VCaP (cell line): ENCODE data around the gene TMEM184C.

Experiments used
- H3K27ac ChIP-seq: fragments of 450-650 bp; 2 replicates; pipeline ENCODE4 v1.5.1; 2017
- TF ChIP-seq, protein P1 (sequence below): fragments of 450-650 bp; conservative IDR thresholded peaks from 2 replicates; pipeline ENCODE4 v1.5.1; 2017; ENCODE audit warnings: mild to moderate bottlenecking, moderate library complexity

The TMEM184C gene

DNA sequence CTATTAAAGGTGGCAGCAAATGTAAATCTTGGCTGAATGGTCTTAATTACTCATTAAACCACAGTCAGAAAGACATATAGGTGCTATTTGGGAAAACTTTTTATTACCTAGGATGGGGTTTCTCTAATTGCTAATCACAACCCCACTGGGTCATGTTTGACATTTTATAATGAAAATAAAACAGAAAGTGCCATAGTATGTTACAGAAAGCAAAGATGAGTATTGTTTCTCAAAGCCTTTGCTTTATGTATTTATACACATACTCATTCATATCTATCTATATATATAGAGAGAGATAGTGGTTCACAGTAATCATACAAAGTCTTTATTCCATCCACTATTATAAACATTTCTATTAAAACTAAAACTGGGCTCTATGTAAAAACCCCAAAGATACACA is 18.2 kb downstream of the TMEM184C start:
- TF ChIP-seq, protein P1, sequence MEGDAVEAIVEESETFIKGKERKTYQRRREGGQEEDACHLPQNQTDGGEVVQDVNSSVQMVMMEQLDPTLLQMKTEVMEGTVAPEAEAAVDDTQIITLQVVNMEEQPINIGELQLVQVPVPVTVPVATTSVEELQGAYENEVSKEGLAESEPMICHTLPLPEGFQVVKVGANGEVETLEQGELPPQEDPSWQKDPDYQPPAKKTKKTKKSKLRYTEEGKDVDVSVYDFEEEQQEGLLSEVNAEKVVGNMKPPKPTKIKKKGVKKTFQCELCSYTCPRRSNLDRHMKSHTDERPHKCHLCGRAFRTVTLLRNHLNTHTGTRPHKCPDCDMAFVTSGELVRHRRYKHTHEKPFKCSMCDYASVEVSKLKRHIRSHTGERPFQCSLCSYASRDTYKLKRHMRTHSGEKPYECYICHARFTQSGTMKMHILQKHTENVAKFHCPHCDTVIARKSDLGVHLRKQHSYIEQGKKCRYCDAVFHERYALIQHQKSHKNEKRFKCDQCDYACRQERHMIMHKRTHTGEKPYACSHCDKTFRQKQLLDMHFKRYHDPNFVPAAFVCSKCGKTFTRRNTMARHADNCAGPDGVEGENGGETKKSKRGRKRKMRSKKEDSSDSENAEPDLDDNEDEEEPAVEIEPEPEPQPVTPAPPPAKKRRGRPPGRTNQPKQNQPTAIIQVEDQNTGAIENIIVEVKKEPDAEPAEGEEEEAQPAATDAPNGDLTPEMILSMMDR, result no peak

DNA sequence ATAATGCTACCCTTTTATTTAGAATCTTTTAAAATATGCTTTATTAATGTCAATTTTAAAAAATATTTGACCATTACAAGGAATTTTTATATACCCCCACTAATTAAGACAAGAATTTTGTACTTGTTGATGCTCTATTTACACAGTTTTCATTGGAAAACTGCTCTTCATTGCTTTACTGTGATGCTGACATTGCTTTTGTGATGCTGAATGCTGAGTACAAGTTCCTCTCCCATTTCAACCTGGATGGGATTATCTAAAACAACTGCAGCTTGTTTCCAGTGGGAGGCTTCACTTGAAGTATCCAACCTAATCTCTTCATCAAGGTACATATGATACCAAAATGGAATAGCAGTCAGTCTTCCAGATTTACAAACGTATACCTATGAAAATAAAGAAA is 21.2 kb downstream of the TMEM184C start:
- TF ChIP-seq, protein P1, result no peak

More for the DNA sequence above, 18.2 kb downstream of the TMEM184C start:
- H3K27ac ChIP-seq, result no peak overlapping the region

DNA sequence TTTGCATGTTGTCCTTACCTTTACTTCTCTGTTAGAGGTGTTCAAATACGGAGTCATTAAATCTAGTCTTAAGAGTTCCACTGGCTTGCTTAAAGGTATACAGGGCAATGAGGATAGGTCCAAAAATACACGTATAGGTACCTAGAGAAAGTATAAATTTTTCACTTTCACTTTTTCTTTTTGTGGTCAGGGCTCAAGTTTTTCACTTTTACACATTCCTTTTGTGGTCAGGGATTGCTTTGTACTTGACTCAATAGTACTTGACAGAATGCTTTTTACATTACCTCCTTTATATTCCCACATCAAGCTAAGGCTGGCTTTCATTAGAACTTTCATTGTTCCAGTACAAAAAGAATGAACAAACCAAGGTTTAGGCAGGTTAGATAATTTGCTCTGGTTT is 21.7 kb downstream of the TMEM184C start:
- no peak overlapping the region for H3K27ac ChIP-seq
- TF ChIP-seq, protein P1, result no peak

More for the DNA sequence above, 21.2 kb downstream of the TMEM184C start:
- no peak overlapping the region for H3K27ac ChIP-seq

DNA sequence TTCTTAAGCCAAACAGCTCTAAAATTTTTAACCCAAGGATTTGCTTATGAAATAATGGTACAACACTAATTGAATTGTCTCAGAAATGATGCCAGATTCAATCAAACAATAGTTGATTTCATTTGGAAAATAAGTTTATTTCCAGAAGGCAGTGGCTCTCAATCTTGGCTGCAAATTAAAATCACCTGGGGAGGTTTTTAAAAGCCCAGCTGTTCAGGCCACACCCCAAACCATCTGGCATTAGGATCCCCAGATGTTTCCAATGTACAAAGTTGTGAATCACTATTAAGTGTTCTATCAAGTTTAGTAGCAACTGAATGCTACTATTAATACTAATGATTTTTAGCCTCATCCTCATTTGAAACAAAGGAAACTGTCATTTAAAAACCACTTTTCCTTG is 22.2 kb downstream of the TMEM184C start:
- TF ChIP-seq, protein P1, result no peak
- H3K27ac ChIP-seq, result no peak overlapping the region

DNA sequence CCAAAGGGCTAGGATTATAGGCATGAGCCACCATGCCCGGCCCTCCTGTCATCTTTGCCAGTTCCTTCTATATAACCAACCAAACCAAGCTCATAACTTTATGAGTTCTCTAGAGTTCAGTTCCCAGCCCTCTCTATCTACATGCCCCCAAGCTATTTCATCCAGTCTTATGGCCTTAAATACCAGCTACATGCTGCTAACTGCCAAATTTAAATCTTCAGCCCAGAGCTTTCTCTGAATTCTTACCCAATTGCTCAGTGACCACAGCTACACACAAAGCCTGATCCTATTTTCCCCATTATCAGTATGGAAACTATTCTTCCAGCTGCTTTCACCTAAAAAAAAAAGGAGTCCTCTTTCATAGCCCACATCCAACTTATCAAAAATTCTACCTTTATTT is 23.1 kb downstream of the TMEM184C start:
- H3K27ac ChIP-seq, result no peak overlapping the region
- TF ChIP-seq, protein P1, result no peak

DNA sequence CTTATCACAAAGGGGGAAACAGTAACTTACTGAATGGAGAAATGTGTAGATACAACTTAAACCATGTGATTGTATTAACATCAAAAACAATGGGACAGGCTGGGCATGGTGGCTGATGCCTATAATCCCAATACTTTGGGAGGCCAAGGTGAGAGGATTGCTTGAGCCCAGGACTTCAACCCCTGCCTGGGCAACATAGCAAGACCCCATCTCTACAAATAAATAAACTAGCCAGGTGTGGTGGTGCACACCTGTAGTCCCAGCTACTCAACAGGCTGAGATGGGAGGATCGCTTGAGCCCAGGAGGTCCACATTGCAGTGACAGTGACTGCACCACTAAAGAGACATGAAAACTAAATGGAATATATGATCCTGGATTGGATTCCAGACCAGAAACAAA is 26.4 kb downstream of the TMEM184C start:
- TF ChIP-seq, protein P1, result no peak
- H3K27ac ChIP-seq, result no peak overlapping the region

DNA sequence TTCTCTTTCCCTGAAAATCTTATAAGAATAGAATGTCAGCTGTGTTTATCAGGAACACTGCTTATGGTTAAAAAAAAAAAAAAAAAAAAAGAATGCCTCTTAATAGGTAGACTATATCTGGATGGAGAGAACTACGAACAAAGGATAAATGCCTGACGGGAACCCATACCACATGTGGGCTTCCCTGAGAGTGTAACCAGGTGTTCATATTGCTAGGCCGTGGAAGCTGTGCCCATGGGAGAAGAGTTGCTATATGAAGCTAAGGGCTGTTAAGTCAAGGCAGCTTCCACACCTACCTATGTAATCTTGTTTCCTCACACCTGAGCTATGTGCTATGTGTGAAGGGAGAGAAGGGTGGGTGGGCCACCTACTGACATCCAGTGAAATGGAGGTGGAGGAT is 27.3 kb downstream of the TMEM184C start:
- no peak overlapping the region for H3K27ac ChIP-seq
- TF ChIP-seq, protein P1, result no peak

DNA sequence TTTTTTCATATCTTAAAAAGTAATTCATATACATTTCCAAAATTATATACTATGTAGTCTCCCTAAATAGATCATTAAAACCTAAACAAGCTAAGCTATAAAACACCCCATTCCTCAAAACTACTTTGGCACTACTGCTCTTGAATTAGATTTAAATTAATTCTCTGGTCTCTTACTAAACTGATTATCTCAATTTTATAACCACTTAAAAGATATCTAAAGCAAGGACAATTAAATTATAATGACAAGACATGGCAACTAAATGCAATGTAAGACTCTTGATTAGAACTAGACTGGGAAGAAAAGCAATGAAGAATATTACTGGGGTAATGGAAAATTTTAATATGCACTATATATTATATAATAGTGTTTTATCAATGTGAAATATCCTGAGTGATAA is 27.9 kb downstream of the TMEM184C start:
- H3K27ac ChIP-seq, result no peak overlapping the region
- TF ChIP-seq, protein P1, result no peak
